ENCODE measurements around the gene STX1B.

GRCh38 chr16:30951750-30952149 is 58.7 kb downstream of the STX1B start:
- TF ChIP-seq, protein P1, sequence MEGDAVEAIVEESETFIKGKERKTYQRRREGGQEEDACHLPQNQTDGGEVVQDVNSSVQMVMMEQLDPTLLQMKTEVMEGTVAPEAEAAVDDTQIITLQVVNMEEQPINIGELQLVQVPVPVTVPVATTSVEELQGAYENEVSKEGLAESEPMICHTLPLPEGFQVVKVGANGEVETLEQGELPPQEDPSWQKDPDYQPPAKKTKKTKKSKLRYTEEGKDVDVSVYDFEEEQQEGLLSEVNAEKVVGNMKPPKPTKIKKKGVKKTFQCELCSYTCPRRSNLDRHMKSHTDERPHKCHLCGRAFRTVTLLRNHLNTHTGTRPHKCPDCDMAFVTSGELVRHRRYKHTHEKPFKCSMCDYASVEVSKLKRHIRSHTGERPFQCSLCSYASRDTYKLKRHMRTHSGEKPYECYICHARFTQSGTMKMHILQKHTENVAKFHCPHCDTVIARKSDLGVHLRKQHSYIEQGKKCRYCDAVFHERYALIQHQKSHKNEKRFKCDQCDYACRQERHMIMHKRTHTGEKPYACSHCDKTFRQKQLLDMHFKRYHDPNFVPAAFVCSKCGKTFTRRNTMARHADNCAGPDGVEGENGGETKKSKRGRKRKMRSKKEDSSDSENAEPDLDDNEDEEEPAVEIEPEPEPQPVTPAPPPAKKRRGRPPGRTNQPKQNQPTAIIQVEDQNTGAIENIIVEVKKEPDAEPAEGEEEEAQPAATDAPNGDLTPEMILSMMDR (IDR thresholded peaks at IDR 0.05): no peak
- TF ChIP-seq POLR2A (IDR thresholded peaks at IDR 0.05): no peak
- TF ChIP-seq EP300 (IDR thresholded peaks at IDR 0.05; ENCODE audit: low read depth): no peak
- TF ChIP-seq POLR2AphosphoS5 (IDR thresholded peaks at IDR 0.05): peak in 1 of 3 donors; percentile 34
